Osteoblast (primary cell): ENCODE results near the gene SUCLA2. TPM values are rescaled to one million over a fixed set of nuclear protein-coding genes. Genes with fewer than 3 reads are reported as not detected.
"Not testable (repeated sequence)": the region's sequence is repeated elsewhere in the genome, so short reads cannot be mapped to it uniquely, and the experiment has no call there.

Experiments used
- DNase-seq: peaks from one replicate; pipeline ENCODE4 v3.0.0; 2011; ENCODE audit warnings: low spot score, mixed read lengths; ENCODE audit not compliant: insufficient read length; ENCODE audit errors: missing footprints
- H2AFZ ChIP-seq: 2 replicates; pipeline ENCODE4 v1.6.0; 2011; ENCODE audit warnings: mild to moderate bottlenecking, low read length
- H3K27ac ChIP-seq: 2 replicates; pipeline ENCODE4 v1.5.1; 2011; ENCODE audit warnings: mild to moderate bottlenecking, low read depth, low read length, moderate library complexity
- H3K27me3 ChIP-seq: 2 replicates; pipeline ENCODE4 v1.6.0; 2012; ENCODE audit warnings: mild to moderate bottlenecking, control low read depth, inconsistent platforms, low read length, moderate library complexity; ENCODE audit not compliant: insufficient read depth
- H3K36me3 ChIP-seq: 2 replicates; pipeline ENCODE4 v1.5.1; 2011; ENCODE audit warnings: mild to moderate bottlenecking, low read length, control low read depth, moderate library complexity; ENCODE audit not compliant: insufficient read depth
- H3K4me1 ChIP-seq: 2 replicates; pipeline ENCODE4 v1.5.1; 2011; ENCODE audit warnings: mild to moderate bottlenecking, low read length, control low read depth, moderate library complexity; ENCODE audit not compliant: insufficient read depth
- H3K4me2 ChIP-seq: 2 replicates; pipeline ENCODE4 v1.6.0; 2011; ENCODE audit warnings: mild to moderate bottlenecking, low read length; ENCODE audit not compliant: insufficient read depth
- H3K4me3 ChIP-seq: fragments of 200-600 bp; sonication (generic); 3 replicates; pipeline ENCODE4 v1.5.1; 2012; ENCODE audit warnings: mild to moderate bottlenecking, low read length, inconsistent platforms; ENCODE audit not compliant: insufficient read depth
- H3K79me2 ChIP-seq: 2 replicates; pipeline ENCODE4 v1.6.0; 2012; ENCODE audit warnings: mild to moderate bottlenecking, low read length, control low read depth, inconsistent platforms; ENCODE audit not compliant: insufficient read depth
- H3K9me3 ChIP-seq: 2 replicates; pipeline ENCODE4 v1.5.1; 2011; ENCODE audit warnings: low read depth, low read length, control low read depth
- H4K20me1 ChIP-seq: 2 replicates; pipeline ENCODE4 v1.6.0; 2012; ENCODE audit warnings: mild to moderate bottlenecking, low read length, control low read depth; ENCODE audit not compliant: insufficient read depth
- total RNA-seq: library from RNA; depleted of rRNA; stranded (reverse); fragments of >200 nt; gene quantifications from 2 replicates; pipeline ENCODE4 v1.2.3, GENCODE V29; 2012
- TF ChIP-seq, protein P1 (sequence below): IDR thresholded peaks from 2 replicates; pipeline ENCODE4 v1.5.1; 2011; ENCODE audit warnings: mild to moderate bottlenecking, low read depth, low read length, moderate library complexity; ENCODE audit errors: extremely low read depth

The SUCLA2 gene
- total RNA-seq, 1 donor = 36.6 TPM

DNA sequence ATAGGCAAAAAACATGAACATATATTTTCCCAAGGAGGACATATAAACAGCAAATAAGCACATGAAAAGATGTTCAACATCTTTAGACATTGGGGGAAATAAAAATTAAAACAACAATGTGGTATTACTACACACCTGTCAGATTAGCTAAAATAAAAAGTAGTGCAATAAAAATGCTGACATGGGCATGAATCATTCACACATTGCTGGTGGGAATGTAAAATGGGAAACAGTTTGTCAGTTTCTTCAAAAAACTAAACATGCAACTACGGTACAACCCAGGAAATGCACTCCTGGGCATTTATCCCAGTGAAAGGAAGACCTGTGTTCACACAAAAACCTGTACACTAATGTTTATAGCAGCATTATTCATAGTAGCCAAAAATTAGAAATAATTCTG is 5.3 kb upstream of the SUCLA2 start:
- H3K27me3 ChIP-seq = no peaks in the 10 kb centered on the region
- peaks cover under 1% of the 10 kb centered on the region for H3K79me2 ChIP-seq
- H3K4me2 ChIP-seq = no peak overlapping the region
- no peak for DNase-seq
- no peak overlapping the region for H3K4me3 ChIP-seq
- H3K36me3 ChIP-seq = no peaks in the 10 kb centered on the region
- H4K20me1 ChIP-seq = no peaks in the 10 kb centered on the region
- TF ChIP-seq, protein P1, sequence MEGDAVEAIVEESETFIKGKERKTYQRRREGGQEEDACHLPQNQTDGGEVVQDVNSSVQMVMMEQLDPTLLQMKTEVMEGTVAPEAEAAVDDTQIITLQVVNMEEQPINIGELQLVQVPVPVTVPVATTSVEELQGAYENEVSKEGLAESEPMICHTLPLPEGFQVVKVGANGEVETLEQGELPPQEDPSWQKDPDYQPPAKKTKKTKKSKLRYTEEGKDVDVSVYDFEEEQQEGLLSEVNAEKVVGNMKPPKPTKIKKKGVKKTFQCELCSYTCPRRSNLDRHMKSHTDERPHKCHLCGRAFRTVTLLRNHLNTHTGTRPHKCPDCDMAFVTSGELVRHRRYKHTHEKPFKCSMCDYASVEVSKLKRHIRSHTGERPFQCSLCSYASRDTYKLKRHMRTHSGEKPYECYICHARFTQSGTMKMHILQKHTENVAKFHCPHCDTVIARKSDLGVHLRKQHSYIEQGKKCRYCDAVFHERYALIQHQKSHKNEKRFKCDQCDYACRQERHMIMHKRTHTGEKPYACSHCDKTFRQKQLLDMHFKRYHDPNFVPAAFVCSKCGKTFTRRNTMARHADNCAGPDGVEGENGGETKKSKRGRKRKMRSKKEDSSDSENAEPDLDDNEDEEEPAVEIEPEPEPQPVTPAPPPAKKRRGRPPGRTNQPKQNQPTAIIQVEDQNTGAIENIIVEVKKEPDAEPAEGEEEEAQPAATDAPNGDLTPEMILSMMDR = no peak
- H2AFZ ChIP-seq = no peak overlapping the region
- no peaks in the 10 kb centered on the region for H3K9me3 ChIP-seq
- no peak overlapping the region for H3K27ac ChIP-seq
- H3K4me1 ChIP-seq = peaks cover 12% of the 10 kb centered on the region

DNA sequence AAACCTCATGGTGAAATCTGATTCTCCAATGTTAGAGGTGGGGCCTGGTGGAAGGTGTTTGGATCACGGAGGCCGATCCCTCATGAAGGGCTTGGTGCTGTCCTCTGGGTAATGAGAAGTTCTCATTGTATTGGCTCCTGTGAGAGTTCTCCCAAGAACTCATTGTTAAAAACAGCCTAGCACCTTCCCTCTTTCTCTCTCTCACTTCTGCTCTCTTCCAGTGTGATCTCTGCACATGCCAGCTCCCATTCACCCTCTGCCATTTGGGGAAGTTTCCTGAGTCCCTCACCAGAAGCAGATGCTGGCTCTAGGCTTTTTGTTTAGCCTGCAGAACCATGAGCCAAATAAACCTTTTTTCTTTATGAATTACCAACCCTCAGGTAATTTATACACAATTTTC is 3.1 kb upstream of the SUCLA2 start:
- Histone ChIP-seq H3K4me3 (no peak overlapping the region), H3K27me3 (no peaks in the 10 kb centered on the region), H3K4me1 (peaks cover 17% of the 10 kb centered on the region), H4K20me1 (no peaks in the 10 kb centered on the region), H3K9me3 (no peaks in the 10 kb centered on the region), H3K36me3 (no peaks in the 10 kb centered on the region), H2AFZ (no peak overlapping the region), H3K27ac (no peak overlapping the region), H3K4me2 (no peak overlapping the region), H3K79me2 (peaks cover 21% of the 10 kb centered on the region)
- DNase-seq = no peak
- TF ChIP-seq, protein P1 = no peak

DNA sequence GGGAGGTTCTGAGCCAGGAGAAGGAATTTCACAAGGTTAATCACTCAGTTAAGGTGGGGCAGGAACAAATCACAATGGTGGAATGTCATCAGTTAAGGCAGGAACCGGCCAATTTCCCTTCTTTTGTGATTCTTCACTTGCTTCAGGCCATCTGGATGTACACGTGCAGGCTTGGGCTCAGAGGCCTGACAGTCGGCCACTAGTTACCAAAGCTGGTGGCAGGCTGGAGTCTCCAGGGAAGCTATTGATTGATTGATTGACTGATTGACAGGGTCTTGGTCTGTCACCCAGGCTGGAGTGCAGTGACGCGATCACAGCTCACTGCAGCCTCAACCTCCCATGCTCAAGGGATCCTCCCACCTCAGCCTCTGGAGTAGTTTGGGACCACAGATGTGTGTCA is 926 bp upstream of the SUCLA2 start:
- H3K4me3 ChIP-seq, DNase-seq, H3K27me3 ChIP-seq, H4K20me1 ChIP-seq, H3K36me3 ChIP-seq, H3K27ac ChIP-seq, H2AFZ ChIP-seq, H3K9me3 ChIP-seq: not testable (repeated sequence)
- Histone ChIP-seq H3K4me2 (peak overlapping the region; percentile 93), H3K4me1 (peaks cover 12% of the 10 kb centered on the region), H3K79me2 (peaks cover 44% of the 10 kb centered on the region)

DNA sequence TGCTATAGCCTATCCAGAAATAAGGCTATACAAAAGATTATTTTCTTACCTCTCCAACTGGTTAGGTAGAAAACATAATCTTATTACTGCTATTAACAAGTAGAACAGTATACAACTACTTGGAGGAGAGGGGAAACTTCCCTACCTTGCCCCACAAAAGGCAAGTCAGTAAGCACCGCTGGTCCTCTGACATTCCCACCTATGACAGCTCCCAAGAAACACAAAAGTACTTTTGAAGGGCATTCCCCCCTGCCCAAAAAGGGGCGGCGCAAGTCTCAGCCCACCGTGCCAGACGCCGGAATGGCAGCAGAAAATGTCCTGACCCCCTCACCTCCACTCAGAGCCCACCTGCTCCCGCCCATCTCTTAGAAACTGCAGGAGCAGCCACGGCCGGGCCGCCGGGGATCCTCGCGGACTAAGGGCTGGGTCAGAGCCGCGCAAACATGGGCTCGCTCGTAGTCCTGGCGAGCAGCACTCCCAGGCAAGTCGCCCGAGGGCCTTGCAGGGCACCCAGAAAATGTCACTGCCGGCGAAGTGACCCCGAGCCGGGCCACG is 437 bp downstream of the SUCLA2 start:
- TF ChIP-seq, protein P1 = no peak
- H3K79me2 ChIP-seq = peaks cover 50% of the 10 kb centered on the region

More for the DNA sequence above, 437 bp downstream of the SUCLA2 start:
- DNase-seq = peak; percentile 53
- Histone ChIP-seq H3K4me2 (peak overlapping the region; percentile 93), H3K27ac (peak overlapping the region; percentile 86), H3K4me3 (peak overlapping the region; percentile 99), H3K27me3 (no peaks in the 10 kb centered on the region), H2AFZ (peak overlapping the region; percentile 99), H3K4me1 (peaks cover 12% of the 10 kb centered on the region), H3K9me3 (no peaks in the 10 kb centered on the region), H3K36me3 (no peaks in the 10 kb centered on the region), H4K20me1 (no peaks in the 10 kb centered on the region)
